GM19395 (cell line): ENCODE results near the gene AMBN.

Source experiments
- ATAC-seq: cut with Tn5 transposase; IDR thresholded peaks from one replicate; pipeline ENCODE4 v1.9.1; 2021; ENCODE audit warnings: mild to moderate bottlenecking, moderate library complexity; ENCODE audit not compliant: unreplicated experiment

Gene AMBN, protein sequence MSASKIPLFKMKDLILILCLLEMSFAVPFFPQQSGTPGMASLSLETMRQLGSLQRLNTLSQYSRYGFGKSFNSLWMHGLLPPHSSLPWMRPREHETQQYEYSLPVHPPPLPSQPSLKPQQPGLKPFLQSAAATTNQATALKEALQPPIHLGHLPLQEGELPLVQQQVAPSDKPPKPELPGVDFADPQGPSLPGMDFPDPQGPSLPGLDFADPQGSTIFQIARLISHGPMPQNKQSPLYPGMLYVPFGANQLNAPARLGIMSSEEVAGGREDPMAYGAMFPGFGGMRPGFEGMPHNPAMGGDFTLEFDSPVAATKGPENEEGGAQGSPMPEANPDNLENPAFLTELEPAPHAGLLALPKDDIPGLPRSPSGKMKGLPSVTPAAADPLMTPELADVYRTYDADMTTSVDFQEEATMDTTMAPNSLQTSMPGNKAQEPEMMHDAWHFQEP

GRCh38 chr4:70591955-70592582 lies at the start of gene AMBN:
Gene AMBN, plus strand, starts transcription at chr4:70592256. Its CDS starts 103 bp downstream, at chr4:70592359.
- no peak for ATAC-seq

DNA sequence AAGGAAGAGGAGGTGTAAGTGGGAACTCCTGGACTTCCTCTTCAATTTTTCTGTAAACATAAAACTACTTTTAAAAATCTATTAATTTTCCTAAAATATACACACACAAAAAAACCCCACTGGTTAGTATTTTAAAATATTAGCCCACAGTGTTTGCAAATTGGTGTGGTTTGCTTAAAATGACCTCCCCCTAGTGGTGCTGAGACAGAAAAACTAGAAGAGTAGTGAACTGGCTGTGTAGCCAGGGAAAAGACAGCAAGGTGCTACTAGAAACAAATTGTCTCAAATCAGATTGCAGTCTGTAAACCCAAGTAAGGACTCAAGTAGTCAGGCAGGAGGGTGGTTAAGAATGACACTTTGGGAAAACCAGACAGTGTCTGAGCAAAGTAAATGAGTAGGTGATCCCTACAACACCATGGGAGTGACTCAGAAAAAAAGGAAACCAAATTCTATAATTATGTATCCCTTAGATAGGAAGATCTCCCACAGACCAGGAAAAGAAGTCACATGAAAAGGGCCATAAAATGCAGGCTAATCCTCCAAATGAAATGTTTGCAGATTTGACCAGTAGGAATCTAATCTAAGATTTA lies 47.7 kb upstream of the AMBN start:
- peak; percentile 68 for ATAC-seq

DNA sequence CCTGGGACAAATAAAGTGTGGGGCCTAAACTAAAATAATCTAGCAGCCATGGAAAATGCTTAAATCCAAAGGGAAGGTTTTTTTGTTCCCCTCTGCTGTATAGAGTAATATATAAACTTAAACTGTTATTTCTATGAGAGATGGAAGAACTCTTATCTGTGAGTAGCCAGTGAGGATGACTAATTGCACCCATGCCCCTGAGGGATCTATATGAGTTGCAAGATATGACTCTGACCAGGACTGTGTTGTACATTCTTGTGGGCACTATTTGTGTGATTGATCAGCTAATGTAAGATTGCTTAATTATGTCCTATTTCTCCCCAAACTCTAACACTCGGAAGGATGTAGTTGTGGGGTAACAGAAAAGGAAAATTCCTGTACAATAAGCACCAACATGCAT lies 35.2 kb upstream of the AMBN start:
- ATAC-seq: no peak

DNA sequence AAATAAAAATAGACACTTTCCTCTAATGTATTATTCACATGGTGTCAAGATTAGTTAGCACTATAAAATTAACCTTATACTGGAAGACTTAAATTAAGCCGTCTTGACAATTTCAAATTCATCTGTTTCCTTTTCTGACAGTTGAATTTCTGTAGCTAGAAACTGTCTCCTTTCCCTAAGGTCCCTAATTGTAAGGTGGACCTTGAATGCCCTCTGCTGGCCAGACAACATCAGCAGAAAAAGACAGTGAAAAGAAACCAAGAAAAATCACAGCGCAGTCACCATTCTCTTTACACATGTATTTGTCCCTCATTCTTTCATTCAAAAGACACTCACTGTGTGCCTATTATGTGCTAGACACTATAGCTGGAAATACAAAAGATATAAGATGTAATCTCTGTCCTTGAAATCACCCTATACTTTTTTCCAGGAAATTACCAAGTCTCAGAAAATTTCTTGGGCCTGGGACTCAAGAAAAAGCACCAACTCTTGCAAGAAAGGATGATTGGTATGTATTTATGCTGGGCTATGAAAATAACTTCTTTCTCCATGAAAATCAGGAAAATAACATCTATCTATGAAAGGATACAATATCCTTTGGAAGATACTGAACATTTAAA lies 32.7 kb upstream of the AMBN start:
- ATAC-seq: peak; percentile 74

DNA sequence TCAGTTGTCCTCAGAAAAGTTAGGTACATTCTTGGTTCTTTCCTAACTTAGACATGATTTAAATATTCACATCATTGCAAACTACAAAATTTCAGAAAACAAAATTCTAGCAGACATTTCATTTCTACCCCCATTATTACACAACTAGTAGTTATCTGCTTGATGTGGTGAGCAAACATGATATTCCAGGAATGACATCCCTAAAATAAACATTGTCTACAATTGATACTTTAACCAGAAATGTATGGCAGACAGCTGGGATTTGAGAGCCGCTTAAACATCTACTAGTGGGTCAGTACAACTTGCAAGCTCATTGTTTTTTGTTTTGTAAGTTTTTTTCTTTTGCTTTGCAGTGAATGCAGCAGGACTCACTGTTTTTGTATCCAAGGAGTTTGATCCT lies 32.1 kb upstream of the AMBN start:
- no peak for ATAC-seq

DNA sequence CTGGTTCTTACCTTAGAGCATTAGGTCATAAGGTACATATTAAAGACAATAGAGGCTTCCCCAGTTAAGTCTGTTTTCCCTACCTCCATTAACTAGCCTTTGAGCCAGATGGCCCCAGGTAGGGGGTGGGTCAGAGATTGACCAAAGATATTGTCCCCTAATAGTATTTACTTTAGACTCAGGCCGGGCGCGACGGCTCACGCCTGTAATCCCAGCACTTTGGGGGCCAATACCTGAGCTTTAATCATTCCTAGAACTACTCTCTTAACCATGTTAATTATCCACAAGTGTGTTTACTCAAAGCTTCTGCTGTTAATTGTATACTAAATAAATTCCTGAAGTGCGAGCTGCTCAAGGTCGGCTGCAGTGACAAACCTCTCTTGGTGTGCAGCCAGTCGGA lies 28.0 kb upstream of the AMBN start:
- no peak for ATAC-seq

GRCh38 chr4:70570796-70571195 lies 21.3 kb upstream of the AMBN start:
- ATAC-seq: no peak

DNA sequence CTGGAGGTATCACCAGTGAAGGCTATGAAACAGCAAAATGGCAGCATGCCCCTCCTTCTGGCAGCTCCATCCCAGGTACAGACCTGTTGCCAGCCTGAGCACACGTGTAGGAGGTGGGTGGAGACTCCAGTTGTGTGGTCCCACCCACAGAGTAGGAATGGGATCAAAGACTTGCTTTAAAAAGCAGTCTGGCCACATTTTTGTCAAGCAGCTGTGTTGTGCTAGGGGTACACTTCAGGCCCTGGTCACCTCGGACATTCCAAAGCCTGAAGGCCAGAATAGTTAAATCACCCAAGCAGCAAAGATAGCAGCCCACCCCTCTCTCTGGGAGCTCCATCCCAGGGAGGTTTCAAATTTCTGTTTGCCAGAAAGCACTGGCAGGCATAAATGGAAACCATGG lies 20.3 kb upstream of the AMBN start:
- ATAC-seq: no peak

- ATAC-seq: no peak
These were observed 16.1 kb upstream of the AMBN start for GRCh38 chr4:70575964-70576363.

DNA sequence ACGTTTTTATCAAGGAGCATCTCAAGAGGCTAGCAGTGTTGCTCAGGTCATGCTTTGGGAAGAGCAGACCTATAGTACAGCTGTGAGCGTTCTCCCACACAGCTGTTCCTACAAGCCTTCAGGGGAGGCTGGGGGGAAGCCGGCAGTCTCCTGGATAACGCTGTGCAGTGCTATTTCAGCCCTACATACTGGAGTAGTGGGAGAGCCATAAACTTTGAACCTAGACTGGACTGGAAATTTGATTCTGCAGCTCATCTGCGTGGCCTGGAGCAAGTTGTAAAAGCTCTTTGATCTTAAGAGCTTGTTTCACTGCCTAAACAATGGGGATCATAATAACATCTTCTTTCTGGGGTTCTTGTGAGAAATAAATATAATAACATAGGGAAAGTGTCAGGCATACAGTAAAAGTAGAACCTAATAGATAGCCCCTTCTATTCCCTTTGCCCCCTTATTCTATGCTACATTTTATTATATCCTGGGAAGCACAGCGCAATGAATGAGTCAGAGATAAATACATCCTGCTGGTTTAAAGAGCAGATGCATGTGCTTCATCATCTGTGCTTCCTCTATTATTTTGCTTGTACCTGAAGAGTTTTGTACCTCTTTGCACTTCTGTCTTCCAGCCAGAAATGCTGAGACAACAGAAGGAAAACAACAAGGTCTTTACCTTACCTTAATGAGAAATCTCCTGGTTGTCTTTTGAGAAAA lies 14.7 kb upstream of the AMBN start:
- no peak for ATAC-seq

DNA sequence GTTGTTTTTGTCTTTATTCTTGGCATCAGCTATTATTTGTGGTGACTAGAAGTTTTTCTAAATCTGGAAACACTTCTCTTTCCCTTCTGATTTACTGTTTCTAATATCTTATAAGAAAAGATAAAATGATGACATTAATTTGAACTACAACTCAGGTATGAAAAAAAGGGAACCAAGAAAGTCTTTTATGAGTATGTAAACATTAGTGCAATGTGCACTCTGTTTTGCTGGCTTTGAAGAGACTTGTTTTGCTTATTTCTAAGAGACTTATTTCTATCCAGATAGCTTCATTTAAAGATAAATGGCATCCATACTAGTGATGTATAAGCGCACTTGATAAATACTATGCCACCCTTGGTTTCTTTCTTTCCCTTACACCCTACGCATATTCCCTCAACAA lies 10.1 kb upstream of the AMBN start:
- no peak for ATAC-seq

- ATAC-seq: no peak
These were observed 7.9 kb upstream of the AMBN start for GRCh38 chr4:70583952-70584834.

DNA sequence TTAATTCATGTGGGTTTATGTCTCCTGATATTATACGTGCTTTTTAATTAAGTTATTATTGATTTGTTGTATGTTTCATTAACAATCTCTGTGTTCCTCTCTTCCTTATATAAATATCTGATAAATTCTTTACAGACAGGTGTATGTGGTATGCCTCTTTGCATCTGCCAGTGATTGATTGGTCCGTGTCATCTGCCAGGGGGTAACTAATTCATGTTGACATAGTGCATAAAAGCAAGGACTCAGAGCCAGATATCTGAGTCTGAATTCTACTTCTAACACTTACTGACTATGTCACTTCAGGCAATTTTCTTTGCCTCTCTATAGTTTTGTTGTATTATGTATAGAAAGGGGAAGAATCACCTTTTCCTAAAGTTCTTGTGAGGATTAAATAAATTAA lies 5.2 kb upstream of the AMBN start:
- no peak for ATAC-seq

DNA sequence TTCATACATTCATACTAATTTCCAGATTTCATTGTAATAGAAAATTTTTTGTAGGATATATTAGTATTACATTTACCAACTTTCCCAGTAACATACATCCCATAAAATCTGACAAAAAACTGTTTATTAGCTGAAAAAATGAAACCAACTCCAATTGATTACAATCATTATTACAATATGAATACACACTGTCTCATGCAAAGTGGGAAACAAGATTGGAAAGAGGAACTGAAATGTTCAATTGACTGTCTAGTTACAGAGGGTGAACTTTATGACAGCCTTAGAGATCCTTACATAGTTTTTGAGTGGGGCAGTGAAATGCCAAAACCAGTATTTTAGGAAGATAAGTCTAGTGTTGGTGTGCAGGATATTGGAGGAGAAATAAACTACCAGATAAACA lies 2.3 kb upstream of the AMBN start:
- peak; percentile 100 for ATAC-seq

DNA sequence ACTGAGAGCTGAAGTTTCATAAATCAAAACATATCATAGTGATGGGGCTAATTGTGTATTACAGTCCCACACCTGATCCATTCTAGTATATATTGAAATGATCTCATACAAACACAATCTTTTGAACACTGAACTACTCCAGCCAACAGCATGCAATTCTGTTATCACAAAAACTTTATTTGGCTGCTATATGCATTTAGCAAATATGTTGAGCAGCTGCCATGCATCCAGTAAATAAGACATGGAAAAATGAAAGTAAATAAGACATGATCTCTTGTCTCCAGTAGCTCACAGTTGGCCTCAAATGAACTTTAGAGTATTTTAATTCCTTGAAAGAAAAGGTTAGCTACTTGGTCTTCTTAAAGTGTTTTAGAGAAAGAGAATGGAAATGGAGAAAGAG lies 2.1 kb downstream of the AMBN start:
- no peak for ATAC-seq

DNA sequence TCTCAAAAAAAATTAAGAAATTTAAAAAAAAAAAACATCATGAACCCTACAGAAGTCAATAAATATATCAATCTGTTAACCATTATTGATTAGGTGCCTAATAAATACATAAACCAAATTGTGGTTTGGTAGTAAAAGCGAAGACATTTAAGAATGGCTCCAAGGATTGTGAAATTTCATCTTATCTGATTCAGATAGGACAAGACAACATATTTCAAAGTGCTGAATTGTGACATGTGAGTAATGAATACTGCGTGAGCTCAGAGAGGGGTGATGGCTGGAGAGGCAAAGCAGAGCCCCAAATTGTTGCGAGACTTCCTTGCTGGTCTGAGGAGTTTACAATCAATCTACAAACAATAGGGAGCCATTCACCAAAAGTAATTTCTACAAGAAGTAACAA lies 8.2 kb downstream of the AMBN start:
- no peak for ATAC-seq

DNA sequence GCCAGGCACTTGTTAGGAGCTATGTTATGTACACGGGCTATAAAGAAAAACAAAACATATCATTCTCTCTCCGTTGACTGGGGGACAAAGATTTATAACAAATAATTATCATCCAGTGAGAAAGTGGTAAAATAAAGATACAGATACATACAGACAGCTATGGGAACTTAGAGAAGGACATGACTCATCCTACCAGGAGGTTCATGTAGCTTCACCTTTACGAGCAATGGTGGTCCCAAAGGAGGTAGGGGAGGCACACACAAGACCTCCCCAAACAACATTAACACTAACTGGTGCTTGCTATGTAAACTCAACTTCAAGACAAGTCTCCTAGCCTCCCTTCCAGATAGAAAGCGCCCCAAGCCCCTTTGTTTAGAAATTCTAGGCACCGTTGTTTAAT lies 8.9 kb downstream of the AMBN start:
- no peak for ATAC-seq

DNA sequence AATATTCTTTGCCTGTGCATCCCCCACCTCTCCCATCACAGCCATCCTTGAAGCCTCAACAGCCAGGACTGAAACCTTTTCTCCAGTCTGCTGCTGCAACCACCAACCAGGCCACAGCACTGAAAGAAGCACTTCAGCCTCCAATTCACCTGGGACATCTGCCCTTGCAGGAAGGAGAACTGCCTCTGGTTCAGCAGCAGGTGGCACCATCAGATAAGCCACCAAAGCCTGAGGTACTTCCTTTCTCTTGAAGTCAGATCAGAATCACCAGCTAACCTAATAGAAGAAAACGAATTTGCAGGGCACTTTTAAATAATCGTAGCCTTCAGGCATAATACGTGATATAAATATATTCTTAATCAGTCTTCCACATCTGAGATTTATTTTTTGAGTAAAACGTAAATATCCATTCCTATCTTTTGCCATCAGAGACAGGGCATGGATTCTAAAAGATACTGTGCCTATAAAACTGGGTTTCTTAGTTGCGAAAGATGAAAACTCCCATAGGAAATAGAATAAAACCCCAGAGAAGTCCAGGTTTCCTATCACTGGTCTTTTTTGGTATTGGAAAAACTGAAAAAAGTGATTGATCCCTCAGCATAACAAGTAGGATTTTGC lies 9.5 kb downstream of the AMBN start:
- peak; percentile 99 for ATAC-seq

- no peak for ATAC-seq
These were observed 11.8 kb downstream of the AMBN start for GRCh38 chr4:70603856-70604255.

DNA sequence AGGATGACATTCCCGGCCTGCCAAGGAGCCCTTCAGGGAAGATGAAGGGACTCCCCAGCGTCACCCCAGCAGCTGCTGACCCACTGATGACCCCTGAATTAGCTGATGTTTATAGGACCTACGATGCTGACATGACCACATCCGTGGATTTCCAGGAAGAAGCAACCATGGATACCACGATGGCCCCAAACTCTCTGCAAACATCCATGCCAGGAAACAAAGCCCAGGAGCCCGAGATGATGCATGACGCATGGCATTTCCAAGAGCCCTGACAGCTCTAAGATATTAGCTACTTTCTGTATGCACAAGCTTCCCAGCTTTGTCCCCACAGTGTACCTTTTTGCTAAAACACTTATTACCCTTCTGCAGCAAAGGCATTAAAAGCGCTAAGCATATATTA lies 14.4 kb downstream of the AMBN start:
- no peak for ATAC-seq
